Left renal pelvis (tissue), 4 donors: ENCODE measurements around the gene TMEM69. TPM values are rescaled to one million over a fixed set of nuclear protein-coding genes. Genes with fewer than 3 reads are reported as not detected.
"Not testable (repeated sequence)": the region's sequence is repeated elsewhere in the genome, so short reads cannot be mapped to it uniquely, and the experiment has no call there.

Source experiments
- DNase-seq, 4 donors: peaks; one replicate each; pipeline ENCODE4 v3.0.0-alpha.2; 2013; ENCODE audit warnings: low read depth in 4 of 4, low spot score in 3 of 4
- polyA plus RNA-seq, 4 donors: library from polyadenylated mRNA; unstranded; fragments of 120-200 nt; gene quantifications; one replicate each; pipeline ENCODE4 v1.2.1, GENCODE V29; 2013; ENCODE audit not compliant: insufficient read length in 4 of 4

Gene TMEM69
- polyA plus RNA-seq, 4 donors = 42.8 to 60.2 (median 53.1) TPM

DNA sequence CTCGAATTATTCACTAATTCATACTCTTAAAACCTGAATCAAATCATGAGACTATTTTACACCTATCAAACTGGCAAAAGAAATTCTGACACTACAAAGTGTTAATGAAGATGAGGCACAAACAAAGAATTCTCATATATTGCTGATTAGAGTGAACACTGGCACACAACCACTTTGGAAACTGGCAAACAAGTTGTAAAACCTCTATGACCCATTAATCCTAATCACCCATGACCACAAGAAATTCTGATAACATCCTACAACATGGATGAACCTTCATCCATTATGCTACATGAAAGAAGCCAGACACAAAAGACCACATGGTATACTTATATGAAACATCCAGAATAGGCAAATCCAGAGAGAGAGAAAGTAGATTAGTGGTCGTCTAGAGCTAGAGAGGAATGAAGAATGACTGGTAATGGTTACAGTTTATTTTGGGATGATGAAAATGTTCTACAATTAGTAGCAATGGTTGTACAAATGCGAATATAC is 10.2 kb upstream of the TMEM69 start:
- DNase-seq = no peak

- DNase-seq = no peak
These were observed 9.5 kb upstream of the TMEM69 start for GRCh38 chr1:45678489-45678888.

DNA sequence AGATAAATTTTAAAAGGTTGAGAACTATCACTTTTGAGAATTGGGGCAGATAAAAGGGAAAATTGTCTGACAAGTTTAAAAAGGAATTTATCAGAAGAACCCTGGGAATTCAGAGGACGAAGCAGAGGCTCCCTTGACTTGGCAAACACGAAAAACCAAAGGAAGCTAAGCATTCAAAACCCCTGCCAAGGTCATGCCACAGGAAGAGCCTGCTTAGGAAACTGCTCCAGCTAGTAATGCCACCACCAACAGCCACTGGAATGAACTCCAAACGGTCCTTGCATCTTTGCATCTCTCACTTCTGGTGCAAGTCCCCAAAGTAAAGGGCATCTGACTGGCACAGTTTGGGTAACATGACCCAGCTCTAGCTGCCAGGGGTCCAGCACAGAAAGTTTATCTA is 8.9 kb upstream of the TMEM69 start:
- no peak for DNase-seq

DNA sequence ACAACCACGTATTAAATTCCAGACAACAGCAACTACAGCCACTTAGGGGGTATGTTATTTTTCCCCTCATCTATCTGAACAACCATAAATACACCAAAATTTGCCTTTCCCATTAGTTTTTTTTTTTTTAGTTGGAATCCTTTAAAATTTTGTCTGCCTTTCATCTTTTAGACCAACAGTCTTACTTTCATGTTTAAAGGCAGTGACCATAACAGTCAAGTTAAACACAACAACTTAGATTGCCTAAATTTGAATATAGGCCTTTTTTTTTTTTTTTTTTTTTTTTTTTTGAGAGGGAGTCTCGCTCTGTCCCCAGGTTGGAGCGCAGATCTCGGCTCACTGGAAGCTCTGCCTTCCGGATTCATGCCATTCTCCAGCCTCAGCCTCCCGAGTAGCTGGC is 5.0 kb upstream of the TMEM69 start:
- DNase-seq = no peak

DNA sequence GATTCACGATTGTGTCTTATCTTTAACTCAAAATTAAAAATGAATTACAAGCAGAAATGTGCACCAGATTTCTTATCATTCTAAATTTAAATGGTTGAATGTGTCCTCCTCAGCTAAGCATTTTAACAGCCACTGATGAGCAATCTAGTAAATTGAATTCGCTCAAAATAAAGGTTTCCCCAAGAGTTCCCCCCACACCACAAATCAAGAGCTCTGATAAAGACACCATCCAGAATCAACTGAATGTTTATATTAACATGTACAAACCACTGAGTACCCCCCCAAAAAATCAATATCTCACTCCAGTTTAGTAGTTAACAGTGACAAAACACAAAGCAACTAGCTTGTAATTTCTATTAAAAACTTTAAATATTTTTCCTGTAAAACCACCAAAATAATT is 3.6 kb upstream of the TMEM69 start:
- DNase-seq = no peak

- peak in 3 of 4 donors; percentile 6 to 21 (median 14) for DNase-seq
These were observed 2.5 kb upstream of the TMEM69 start for GRCh38 chr1:45685308-45686014.

DNA sequence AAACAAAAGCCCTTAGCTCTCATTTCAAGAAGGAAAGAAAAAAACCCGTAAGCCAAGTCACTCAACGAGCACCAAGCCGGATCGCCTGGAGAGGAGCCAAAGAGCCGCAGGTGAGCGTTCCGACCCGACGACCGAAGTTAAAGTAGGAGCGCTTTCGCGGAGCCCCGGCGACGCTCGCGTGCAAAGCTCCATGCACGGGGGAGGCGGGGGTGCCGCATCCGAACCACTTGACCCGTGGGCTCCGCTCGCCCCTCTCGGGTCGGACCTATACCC is 2.0 kb upstream of the TMEM69 start:
- peak; percentile 49 to 61 (median 57) for DNase-seq

DNA sequence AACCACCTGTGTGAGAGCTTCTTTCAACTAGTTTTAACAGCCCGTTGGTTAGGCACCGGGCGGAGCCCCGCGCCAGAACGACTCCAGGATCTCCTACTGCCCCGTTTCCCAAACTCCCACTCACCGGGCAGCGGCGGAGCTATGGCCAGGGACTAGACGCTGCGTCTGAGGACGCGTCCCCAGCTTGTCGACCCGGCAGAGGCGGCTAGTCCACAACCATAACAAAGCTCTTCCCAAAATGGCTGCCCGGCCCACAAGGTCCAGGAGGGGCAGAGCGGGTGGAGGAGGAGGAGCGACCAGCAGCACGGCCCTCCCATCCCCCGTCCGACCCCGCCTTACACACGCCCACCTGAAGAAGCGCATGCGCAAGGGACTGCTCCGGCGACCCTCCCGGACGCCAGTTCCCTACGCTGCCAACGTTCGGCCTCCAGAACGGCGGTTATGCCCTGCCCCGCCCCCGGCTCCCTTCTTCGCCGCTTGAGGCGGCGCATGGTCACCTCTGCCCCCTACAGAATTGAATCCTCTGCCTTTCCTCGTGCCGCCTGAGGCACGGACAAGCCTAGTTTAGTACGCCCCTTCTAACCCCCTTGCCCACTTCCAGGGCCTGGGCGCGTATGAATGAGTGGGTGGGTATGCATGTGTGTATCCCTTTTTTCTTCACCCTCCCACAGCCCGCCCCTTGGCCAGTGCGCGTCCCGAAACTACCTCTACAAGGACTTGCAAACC is 1.5 kb upstream of the TMEM69 start, which contains the start of gene GPBP1L1:
TSS of gene GPBP1L1 (minus strand) at position 246 of the 726 bp plus-strand sequence. CDS start 27,446 bp downstream, outside the sequence.
- peak; percentile 93 to 95 (median 94) for DNase-seq

GRCh38 chr1:45687014-45687753 is 797 bp upstream of the TMEM69 start:
- DNase-seq = peak; percentile 96 to 98 (median 97)

DNA sequence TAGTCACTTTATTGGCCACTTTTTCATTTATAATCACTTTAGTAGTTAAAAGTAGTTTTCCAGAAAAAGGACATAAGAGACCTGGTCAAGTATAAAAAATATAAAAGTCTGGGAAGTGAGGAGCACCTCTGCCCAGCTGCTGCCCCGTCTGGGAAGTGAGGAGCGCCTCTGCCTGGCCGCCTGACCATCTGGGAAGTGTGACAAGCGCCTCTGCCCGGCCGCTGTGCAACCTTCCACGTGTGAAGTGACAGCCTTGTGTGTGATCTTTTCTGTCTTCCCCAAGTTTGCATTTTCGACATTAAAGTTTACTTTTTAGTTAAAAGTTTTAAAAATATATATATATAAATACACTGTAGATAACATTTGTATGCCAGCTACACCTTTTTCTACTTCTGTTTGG is 5.8 kb downstream of the TMEM69 start:
- DNase-seq = not testable (repeated sequence)

- no peak for DNase-seq
These were observed 6.8 kb downstream of the TMEM69 start for GRCh38 chr1:45694823-45695222.

DNA sequence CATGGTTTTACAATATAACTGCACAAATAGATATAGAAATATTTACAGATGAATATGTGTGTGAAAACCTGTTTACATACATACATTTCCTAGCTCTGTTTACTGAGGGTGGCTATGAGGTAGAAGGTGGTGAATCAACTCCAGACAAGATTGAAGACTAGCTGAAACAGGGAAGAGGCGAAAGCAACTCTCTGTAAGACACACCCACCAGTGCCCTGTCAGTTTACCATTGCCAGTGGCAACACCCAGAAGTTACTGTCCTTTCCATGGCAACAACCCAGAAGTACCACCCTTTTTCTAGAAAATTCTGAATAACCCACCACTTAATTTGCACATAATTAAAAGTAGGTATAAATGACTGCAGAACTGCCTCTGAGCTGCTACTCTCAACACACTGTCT is 16.7 kb downstream of the TMEM69 start:
- no peak for DNase-seq

DNA sequence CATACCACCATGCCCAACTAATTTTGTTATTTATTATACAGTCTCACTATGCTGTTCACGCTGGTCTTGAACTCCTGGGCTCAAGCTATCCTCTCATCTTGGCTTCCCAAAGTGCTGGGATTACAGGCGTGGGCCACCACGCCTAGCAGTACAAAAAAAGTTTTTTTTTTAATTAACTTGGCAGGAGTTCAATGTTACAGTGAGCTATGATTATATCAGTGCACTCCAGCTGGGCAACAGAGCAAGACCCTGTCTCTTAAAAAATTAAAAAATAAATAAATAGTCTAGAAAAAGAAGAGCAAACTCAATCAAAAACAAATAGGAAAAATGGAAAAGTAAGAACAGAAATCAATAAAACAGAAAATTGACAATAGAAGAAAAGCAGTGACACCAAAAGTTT is 25.7 kb downstream of the TMEM69 start:
- no peak for DNase-seq

GRCh38 chr1:45716700-45717099 is 28.7 kb downstream of the TMEM69 start:
- no peak for DNase-seq

DNA sequence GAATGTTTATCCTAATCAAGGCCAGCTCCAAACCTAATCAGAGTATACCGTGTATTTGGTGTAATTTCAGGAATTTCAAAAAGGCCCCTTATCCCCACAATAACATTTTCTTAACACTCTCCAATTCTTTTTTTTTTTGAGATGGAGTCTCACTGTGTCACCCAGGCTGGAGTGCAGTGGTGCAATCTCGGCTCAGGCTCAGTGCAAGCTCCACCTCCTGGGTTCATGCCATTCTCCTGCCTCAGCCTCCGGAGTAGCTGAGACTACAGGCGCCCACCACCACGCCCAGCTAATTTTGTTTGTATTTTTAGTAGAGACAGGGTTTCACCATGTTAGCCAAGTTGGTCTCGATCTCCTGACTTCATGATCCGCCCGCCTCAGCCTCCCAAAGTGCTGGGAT is 29.4 kb downstream of the TMEM69 start:
- DNase-seq = not testable (repeated sequence)

- no peak for DNase-seq
These were observed 30.3 kb downstream of the TMEM69 start for GRCh38 chr1:45718289-45718688.

DNA sequence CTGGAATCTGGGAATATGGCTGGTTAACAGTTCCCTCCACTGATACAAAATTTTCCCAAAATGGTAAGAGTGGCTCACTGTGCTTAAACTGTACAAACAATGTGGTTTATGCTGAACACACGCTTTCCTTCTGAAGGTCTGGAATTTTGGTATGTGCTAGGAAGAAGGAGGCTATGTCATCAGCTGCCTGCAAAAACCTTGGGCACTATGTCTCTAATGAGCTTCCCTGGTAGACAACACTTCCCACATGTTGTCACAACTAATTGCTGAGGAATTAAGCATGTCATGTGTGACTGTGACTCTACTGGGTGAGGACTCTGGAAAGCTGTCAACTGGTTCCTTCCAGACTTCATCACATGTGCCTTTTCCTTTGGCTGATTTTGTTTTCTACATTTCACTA is 33.2 kb downstream of the TMEM69 start:
- DNase-seq = no peak

DNA sequence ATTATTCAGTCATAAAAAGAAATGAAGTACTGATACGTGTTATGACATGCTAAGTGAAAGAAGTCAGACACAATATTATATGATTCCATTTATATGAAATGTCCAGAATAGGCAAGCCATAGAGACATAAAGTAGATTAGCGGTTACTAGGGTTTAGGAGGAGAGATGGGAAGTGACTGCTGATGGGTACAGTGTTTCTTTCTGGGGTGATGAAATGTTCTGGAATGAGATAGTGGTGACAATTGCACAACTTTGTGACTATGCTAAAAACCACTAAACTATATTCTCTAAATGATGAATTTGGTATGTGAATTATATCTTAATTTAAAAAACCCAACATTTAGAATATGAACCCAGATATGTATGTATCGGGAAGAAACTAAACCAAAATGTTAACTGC is 34.8 kb downstream of the TMEM69 start:
- no peak for DNase-seq

GRCh38 chr1:45723248-45723930 is 35.4 kb downstream of the TMEM69 start:
- DNase-seq = no peak

DNA sequence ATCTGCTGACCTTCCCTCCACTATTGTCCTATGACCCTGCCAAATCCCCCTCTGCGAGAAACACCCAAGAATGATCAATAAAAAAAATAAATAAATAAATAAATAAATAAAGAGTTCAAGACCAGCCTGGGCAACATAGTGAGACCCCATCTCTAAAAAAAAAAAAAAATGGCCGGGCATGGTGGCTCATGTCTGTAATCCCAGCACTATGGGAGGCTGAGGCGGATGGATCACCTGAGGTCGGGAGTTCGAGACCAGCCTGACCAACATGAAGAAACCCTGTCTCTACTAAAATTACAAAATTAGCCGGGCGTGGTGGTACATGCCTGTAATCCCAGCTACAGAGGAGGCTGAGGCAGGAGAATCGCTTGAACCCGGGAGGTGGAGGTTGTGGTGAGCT is 38.0 kb downstream of the TMEM69 start:
- DNase-seq = not testable (repeated sequence)
